ENCODE results near the gene CEP85. TPM values are rescaled to one million over a fixed set of nuclear protein-coding genes. Genes with fewer than 3 reads are reported as not detected.
A peak's percentile ranks its signal among the peaks of the same experiment; 100 is the strongest.

CEP85 gene
- total and polyA plus RNA-seq, 2 of the 13 experiments (the other 11 are each of a cell fraction or from before 2014, with no cell fraction given) = 16.1 to 26.7 TPM

- TF ChIP-seq HNF1A (IDR thresholded peaks at IDR 0.05; ENCODE audit: low read depth) (no peak), HNF1A (CRISPR knock-in tag; IDR thresholded peaks at IDR 0.05; ENCODE audit: borderline replicate concordance) (peak; percentile 72; the same call in 1 of the 2 replicates), KDM1A (CRISPR knock-in tag; IDR thresholded peaks at IDR 0.05) (no peak), ZSCAN5A (CRISPR knock-in tag; IDR thresholded peaks at IDR 0.05; ENCODE audit: borderline replicate concordance) (peak; percentile 88; the same call in 1 of the 2 replicates), TARDBP (CRISPR knock-in tag; IDR thresholded peaks at IDR 0.05) (peak; percentile 79), SKI (IDR thresholded peaks at IDR 0.05; ENCODE audit: partially characterized antibody) (peak; percentile 44), ZSCAN25 (CRISPR knock-in tag; IDR thresholded peaks at IDR 0.05) (no peak), ZMYM4 (CRISPR knock-in tag; IDR thresholded peaks at IDR 0.05) (peak; percentile 35; the same call in 1 of the 2 replicates), ZBTB49 (CRISPR knock-in tag; IDR thresholded peaks at IDR 0.05; ENCODE audit: borderline replicate concordance) (no peak), HMGXB4 (CRISPR knock-in tag; IDR thresholded peaks at IDR 0.05; ENCODE audit: borderline replicate concordance in 1 of 2, low read depth in 1 of 2) (peak; percentile 59 to 75; a peak in 3 of 4 replicates), ZSCAN30 (CRISPR knock-in tag; IDR thresholded peaks at IDR 0.05) (no peak), ZNF101 (CRISPR knock-in tag; IDR thresholded peaks at IDR 0.05; ENCODE audit: borderline replicate concordance, low read depth) (no peak), ZNF761 (CRISPR knock-in tag; conservative IDR thresholded peaks at IDR 0.05) (no peak), ZFP1 (CRISPR knock-in tag; IDR thresholded peaks at IDR 0.05) (no peak), ZNF800 (CRISPR knock-in tag; IDR thresholded peaks at IDR 0.05) (no peak; the same call in 1 of the 2 replicates), HIVEP1 (CRISPR knock-in tag; IDR thresholded peaks at IDR 0.05) (peak; percentile 28; the same call in 1 of the 2 replicates)
Observed at GRCh38 chr1:26279456-26280332, 45.7 kb downstream of the CEP85 start, which contains the start of gene SH3BGRL3 (continued).

Measured in HepG2 (cell line).